Stimulated activated CD8-positive, alpha-beta memory T cell treated with anti-CD3 and anti-CD28 coated beads, Interleukin-15, amount 100 ng/mL, for 1 hour (primary cell): Measurements from ENCODE around the gene DNASE1.

Experiments used
- DNase-seq: peaks from one replicate; pipeline ENCODE4 v3.0.0-alpha.2; 2020; ENCODE audit warnings: low read depth

The DNASE1 gene

DNA sequence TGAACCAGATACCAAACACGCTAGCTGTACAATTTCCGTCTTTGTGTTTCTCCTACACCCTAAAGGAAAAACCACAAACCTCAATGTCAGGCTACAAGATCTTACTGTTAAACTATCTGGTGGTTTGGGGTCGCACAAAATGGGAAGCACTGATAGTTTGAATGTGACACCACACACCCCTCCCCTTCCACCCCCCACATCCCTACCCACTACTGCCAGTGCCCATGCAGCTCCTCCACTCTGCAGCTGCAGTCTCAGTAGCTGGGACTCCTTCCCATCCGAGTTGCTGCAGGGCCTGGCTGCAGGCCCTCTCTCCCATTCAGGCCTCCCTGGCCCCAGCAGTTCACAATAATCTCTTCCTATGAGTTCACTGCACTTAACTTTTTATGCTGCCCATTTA, 44.5 kb downstream of the DNASE1 start:
- DNase-seq: no peak

DNA sequence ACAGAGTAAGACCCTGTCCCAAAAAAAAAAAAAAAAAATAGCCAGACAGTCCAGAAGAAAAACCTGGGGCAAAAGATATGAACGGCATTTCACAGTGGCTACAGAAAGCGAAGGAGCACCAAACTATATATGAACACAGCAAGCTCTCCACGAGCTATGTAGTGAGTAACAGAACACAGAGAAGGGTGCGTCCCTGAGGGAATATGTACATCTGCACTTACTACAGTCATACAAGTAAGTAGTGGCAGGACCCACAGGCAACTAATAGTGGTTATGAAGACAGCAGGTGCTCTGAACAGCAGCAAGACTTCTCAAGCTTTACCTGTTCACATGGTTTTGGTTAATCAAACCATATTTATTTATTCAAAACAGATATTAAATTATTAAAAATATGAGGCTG, 47.0 kb downstream of the DNASE1 start:
- no peak for DNase-seq

DNA sequence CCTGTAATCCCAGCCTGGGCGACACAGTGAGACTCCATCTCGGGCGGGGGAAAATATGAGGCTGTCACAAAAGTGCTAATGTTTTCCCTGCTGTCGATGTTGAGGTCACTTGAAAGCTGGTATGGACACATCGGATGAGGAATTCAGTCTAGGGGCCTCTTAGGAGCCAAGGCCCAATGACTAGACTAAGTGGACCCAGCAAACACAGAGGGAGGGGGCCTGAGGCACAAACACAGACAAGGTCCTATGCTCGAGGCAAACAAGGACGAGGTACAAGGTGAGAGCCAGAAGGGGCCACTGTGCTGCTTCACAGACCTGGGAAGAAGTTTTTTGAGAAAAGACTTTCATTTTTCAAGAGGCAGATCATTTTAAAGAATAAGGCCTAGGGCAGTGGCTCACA, 47.6 kb downstream of the DNASE1 start:
- DNase-seq: no peak

DNA sequence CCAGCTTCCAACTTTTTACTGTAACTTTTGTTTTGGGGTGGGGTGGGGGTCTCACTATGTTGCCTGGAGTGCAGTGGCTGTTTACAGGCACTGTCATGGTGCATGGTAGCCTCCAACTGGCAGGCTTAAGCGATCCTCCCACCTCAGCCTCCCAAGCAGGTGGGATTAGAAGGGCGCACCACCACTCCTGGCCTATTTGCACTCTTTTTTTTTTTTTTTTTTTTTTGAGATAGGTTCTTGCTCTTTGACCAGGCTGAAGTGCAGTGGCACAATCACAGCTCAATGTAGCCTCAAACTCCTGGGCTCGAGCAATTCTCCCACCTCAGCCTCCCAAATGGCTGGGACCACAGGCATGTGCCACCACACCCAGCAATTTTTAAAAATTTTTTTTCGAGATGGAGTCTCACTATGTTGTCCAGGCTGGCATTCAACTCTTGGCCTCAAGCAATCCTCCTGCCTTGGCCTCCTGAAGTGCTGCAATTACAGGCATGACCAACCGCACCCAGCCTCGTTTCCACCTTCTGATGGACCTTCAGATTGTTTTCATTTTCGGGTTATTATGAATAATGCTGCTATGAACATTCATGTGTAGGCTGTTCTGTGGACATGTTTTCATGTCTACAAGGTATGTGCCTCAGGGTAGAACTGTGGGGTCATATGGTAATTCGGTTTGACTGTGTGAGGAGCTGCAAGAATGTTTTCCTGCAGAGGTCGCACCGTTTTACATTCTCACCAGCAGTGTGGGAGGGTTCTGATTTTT, 51.9 kb downstream of the DNASE1 start:
- DNase-seq: no peak
